NCI-H146 (cell line): Measurements from ENCODE around the gene FAM227B.

Experiments used
- DNase-seq: peaks from one replicate; lab custom pipeline; 2025; lab: John Stamatoyannopoulos, UW

The FAM227B gene

GRCh38 chr15:49293941-49294340, 326.7 kb downstream of the FAM227B start:
- no peak for DNase-seq

- no peak for DNase-seq
Measured at GRCh38 chr15:49290191-49290590, 330.4 kb downstream of the FAM227B start.

GRCh38 chr15:49288391-49288790, 332.2 kb downstream of the FAM227B start:
- no peak for DNase-seq

GRCh38 chr15:49287481-49287880, 333.1 kb downstream of the FAM227B start:
- no peak for DNase-seq

- DNase-seq = no peak
Measured at GRCh38 chr15:49286649-49287404, 333.8 kb downstream of the FAM227B start.

- no peak for DNase-seq
Measured at GRCh38 chr15:49282366-49282765, 338.3 kb downstream of the FAM227B start.

- no peak for DNase-seq
Measured at GRCh38 chr15:49279521-49280456, 340.8 kb downstream of the FAM227B start.

- DNase-seq = no peak
Measured at GRCh38 chr15:49278751-49279150, 341.9 kb downstream of the FAM227B start.
